ENCODE results near the gene TM4SF20. TPM values are rescaled to one million over a fixed set of nuclear protein-coding genes. Genes with fewer than 3 reads are reported as not detected.
"Not testable (repeated sequence)": the region's sequence is repeated elsewhere in the genome, so short reads cannot be mapped to it uniquely, and the experiment has no call there.

The TM4SF20 gene
- total RNA-seq, 2 experiments from 2014 or later = not detected

DNA sequence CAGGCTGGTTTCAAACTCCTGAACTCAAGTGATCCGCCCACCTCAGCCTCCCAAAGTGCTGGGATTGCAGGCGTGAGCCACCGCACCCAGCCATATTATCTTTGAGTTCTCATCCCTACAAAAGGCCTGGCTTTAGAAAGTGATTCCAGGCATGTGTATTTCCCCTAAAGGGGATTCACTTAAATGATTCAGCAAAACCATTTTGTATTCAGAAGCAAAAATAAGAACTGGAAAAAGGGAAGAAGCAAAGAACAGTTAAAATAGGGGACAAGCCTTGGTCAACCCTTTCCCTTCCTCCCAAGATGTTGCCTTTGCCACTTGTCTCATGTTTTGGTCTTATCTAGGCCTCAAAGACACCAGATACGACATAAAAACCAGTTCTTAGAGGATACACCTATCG lies 10.5 kb downstream of the TM4SF20 start:
- Mint-ChIP-seq H3K9me3 (no peaks in the 10 kb centered on the region), H3K27ac (no peak overlapping the region), H3K4me1 (no peaks in the 10 kb centered on the region), H3K36me3 (ENCODE audit: low read depth) (no peaks in the 10 kb centered on the region), H3K4me3 (no peak overlapping the region), H3K27me3 (no peaks in the 10 kb centered on the region)
- POLR2A ChIA-PET = no interaction called here
- CTCF ChIA-PET = no interaction called here
- no peak for DNase-seq

DNA sequence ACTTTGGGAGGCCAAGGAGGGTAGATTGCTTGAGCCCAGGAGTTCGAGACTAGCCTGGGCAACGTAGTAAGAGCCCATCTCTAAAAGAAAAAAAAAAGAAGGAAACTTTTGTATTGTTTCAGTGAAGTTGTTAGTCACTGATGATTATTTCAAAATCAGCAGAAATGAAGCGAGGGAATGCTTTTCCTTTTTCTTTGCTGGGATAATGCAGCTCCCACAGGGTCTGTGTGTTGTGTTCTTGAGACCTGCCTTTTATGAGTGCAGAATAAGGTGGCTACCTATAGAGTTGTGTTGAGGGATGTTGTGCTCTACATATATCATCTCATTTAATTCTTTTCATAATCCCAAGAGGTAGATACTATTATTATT lies 11.7 kb downstream of the TM4SF20 start:
- H3K4me3 Mint-ChIP-seq = no peak overlapping the region
- no peaks in the 10 kb centered on the region for H3K27me3 Mint-ChIP-seq
- POLR2A ChIA-PET = no interaction called here

DNA sequence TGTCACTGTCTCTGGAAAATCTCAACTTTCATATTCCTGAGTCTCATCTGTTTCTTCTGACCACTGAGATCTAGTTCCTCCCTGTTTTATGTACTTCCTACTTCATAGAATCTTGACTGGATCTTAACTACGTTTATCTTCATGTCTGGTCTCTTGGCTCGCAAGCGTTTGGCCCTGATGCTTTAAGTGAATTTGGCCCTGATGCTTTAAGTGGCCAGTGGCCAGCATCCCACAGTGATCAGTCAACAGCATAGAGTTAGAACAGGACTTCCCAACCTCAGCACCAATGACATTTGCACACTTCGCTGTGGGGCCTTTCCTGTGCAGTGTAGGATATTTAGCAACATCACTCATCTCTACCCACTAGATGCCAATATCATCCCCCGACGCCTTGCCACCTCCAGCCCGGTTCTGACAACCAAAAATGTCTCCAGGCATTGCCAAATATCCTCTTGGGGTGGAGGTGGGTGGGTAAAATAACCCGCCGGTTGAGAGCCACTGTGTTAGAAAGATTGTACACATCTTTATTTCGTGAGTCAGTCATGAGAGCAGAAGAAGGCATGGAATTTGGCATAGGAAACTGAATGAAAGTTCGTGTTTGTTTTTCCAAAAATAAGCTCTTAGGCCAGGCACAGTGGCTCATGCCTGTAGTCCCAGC lies 12.2 kb downstream of the TM4SF20 start:
- Mint-ChIP-seq H3K4me1 (no peaks in the 10 kb centered on the region), H3K9me3 (no peaks in the 10 kb centered on the region), H3K27me3 (no peaks in the 10 kb centered on the region), H3K27ac (no peak overlapping the region), H3K4me3 (no peak overlapping the region), H3K36me3 (ENCODE audit: low read depth) (no peaks in the 10 kb centered on the region)
- CTCF ChIA-PET = no interaction called here
- no peak for DNase-seq
- POLR2A ChIA-PET = no interaction called here

More for the DNA sequence above, 11.7 kb downstream of the TM4SF20 start:
- CTCF ChIA-PET = no interaction called here
- DNase-seq = no peak
- Mint-ChIP-seq H3K4me1 (no peaks in the 10 kb centered on the region), H3K9me3 (no peaks in the 10 kb centered on the region), H3K27ac (no peak overlapping the region), H3K36me3 (ENCODE audit: low read depth) (no peaks in the 10 kb centered on the region)

- H3K36me3 Mint-ChIP-seq (ENCODE audit: low read depth) = peaks cover 4% of the 10 kb centered on the region
- H3K9me3 Mint-ChIP-seq = no peaks in the 10 kb centered on the region
- H3K27me3 Mint-ChIP-seq = no peaks in the 10 kb centered on the region
- CTCF ChIA-PET = no interaction called here
- no peak overlapping the region for H3K4me3 Mint-ChIP-seq
- H3K27ac Mint-ChIP-seq = no peak overlapping the region
- no peak for DNase-seq
- no peaks in the 10 kb centered on the region for H3K4me1 Mint-ChIP-seq
- POLR2A ChIA-PET = no interaction called here
Observed at GRCh38 chr2:227365833-227366232, 13.3 kb downstream of the TM4SF20 start.

DNA sequence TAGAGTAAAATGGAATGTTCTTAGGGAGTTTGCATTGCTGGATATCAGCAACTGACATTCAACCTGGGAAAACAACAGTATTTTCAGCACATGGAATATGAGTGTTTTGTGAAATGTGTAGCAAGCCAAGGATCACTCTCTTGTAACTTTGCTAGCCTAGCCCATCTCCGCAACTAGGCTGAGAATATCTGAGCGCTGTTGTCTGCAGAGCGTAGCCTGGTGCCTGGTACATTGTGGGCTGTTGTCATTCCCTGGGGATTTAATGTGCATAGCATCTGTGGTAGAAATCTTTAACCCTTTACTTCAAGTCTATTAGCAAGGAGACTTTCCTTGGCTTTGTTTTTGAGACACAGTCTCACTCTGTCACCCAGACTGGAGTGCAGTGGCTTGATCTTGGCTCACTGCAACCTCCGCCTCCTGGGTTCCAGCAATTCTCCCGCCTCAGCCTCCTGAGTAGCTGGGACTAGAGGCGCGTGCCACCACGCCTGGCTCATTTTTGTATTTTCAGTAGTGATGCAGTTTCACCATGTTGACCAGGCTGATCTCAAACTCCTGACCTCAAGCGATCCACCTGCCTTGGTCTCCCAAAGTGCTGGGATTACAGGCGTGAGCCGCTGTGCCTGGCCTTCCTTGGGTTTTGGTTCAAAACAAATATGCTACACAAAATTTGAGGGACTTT lies 14.4 kb downstream of the TM4SF20 start:
- H3K9me3 Mint-ChIP-seq, H3K4me1 Mint-ChIP-seq, H3K27ac Mint-ChIP-seq, CTCF ChIA-PET, DNase-seq, H3K4me3 Mint-ChIP-seq, POLR2A ChIA-PET, H3K27me3 Mint-ChIP-seq: not testable (repeated sequence)
- peaks cover 11% of the 10 kb centered on the region for H3K36me3 Mint-ChIP-seq (ENCODE audit: low read depth)

GRCh38 chr2:227363756-227364155 lies 15.3 kb downstream of the TM4SF20 start:
- ChIA-PET CTCF (no interaction called here), POLR2A (no interaction called here)
- Mint-ChIP-seq H3K27ac (no peak overlapping the region), H3K36me3 (ENCODE audit: low read depth) (peaks cover 14% of the 10 kb centered on the region), H3K27me3 (no peaks in the 10 kb centered on the region), H3K9me3 (no peaks in the 10 kb centered on the region), H3K4me1 (no peaks in the 10 kb centered on the region), H3K4me3 (no peak overlapping the region)
- DNase-seq = no peak

DNA sequence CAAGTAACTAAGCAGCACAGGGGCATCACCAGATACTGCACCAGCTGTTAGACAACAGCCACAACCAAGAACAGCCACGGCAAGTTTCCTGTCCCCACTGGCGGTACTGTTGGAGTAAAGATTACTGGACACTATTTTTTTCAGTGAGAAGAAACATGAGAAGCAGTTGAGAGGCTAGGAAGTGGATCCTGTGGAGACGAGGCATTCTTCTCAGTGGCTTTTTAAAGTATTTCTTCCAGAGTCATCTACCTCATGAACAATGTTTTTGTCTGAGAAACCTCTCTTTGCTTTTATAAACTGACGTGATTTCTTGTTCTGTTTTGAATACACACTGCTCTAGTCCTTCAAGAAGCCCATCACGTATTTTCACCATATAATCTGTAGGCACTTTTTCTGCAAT lies 18.8 kb downstream of the TM4SF20 start:
- H3K9me3 Mint-ChIP-seq = no peaks in the 10 kb centered on the region
- no peaks in the 10 kb centered on the region for H3K27me3 Mint-ChIP-seq
- no peak overlapping the region for H3K4me3 Mint-ChIP-seq
- H3K4me1 Mint-ChIP-seq = no peaks in the 10 kb centered on the region
- H3K27ac Mint-ChIP-seq = no peak overlapping the region
- CTCF ChIA-PET = interaction anchor here (1.3 kb wide), 1 partner anchor 24 kb away, joined by 3 read pairs; no protein-coding TSS in a partner anchor
- peaks cover 26% of the 10 kb centered on the region for H3K36me3 Mint-ChIP-seq (ENCODE audit: low read depth)
- DNase-seq = no peak
- POLR2A ChIA-PET = no interaction called here

GRCh38 chr2:227351639-227352038 lies 27.5 kb downstream of the TM4SF20 start:
- POLR2A ChIA-PET = no interaction called here
- Mint-ChIP-seq H3K36me3 (ENCODE audit: low read depth) (peaks cover 18% of the 10 kb centered on the region), H3K4me1 (peaks cover 4% of the 10 kb centered on the region), H3K27ac (no peak overlapping the region), H3K4me3 (no peak overlapping the region), H3K9me3 (no peaks in the 10 kb centered on the region), H3K27me3 (no peaks in the 10 kb centered on the region)
- DNase-seq = no peak
- CTCF ChIA-PET = interaction anchor here (0.7 kb wide), 1 partner anchor 9 kb away, joined by 3 read pairs; no protein-coding TSS in a partner anchor

GRCh38 chr2:227349989-227350612 lies 29.0 kb downstream of the TM4SF20 start:
- Mint-ChIP-seq H3K36me3 (ENCODE audit: low read depth) (peaks cover 18% of the 10 kb centered on the region), H3K27ac (no peak overlapping the region), H3K27me3 (no peaks in the 10 kb centered on the region), H3K9me3 (no peaks in the 10 kb centered on the region), H3K4me1 (peaks cover 4% of the 10 kb centered on the region), H3K4me3 (no peak overlapping the region)
- ChIA-PET POLR2A (interaction anchor here (0.6 kb wide), 1 partner anchor 53 kb away, joined by 3 read pairs; no protein-coding TSS in a partner anchor), CTCF (no interaction called here)
- DNase-seq = no peak

DNA sequence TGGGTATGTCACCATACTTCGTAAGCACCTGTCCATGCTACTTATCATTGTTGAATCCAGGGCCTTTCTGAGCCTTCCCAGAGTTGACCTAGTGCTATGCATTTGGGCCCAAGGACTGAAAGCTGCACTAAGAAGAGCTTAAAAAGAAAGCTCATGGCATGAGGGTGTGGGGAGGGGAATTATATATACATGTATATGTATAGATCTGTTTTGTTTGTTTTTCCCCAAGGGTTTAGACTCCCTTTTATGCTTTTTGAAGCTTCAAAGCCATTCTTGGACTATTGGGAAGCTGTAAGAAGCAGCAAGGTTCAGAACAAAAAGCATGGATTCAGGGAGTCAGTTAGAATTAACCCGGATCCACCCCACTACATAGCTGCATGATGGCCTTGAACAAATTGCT lies 30.8 kb downstream of the TM4SF20 start:
- ChIA-PET CTCF (interaction anchor here (0.6 to 1.3 kb wide), 3 partner anchors 14 to 99 kb away, joined by 3 to 4 read pairs (median 3); partner anchors contain the start of gene MFF), POLR2A (no interaction called here)
- Mint-ChIP-seq H3K4me3 (no peak overlapping the region), H3K4me1 (peaks cover 4% of the 10 kb centered on the region), H3K27ac (no peak overlapping the region), H3K9me3 (no peaks in the 10 kb centered on the region), H3K36me3 (ENCODE audit: low read depth) (peaks cover 21% of the 10 kb centered on the region), H3K27me3 (no peaks in the 10 kb centered on the region)
- DNase-seq = no peak

DNA sequence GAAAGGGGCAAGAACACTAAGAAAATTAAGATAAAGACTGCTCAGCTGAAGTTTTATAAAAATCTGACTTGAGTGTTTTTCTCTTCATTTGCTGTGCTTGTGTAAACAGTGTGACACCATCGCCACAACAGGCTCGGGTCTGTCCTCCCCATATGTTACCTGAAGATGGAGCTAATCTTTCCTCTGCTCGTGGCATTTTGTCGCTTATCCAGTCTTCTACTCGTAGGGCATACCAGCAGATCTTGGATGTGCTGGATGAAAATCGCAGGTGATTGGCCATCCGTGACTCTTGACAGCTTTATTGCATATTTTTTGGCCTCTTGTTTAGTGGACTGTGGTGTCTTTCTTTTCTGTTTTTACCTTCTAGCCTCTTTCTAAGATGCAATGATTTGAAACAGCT lies 32.0 kb downstream of the TM4SF20 start:
- H3K4me3 Mint-ChIP-seq = no peak overlapping the region
- no peaks in the 10 kb centered on the region for H3K9me3 Mint-ChIP-seq
- H3K27me3 Mint-ChIP-seq = no peaks in the 10 kb centered on the region
- H3K27ac Mint-ChIP-seq = no peak overlapping the region
- peaks cover 4% of the 10 kb centered on the region for H3K4me1 Mint-ChIP-seq
- ChIA-PET CTCF (no interaction called here), POLR2A (no interaction called here)
- H3K36me3 Mint-ChIP-seq (ENCODE audit: low read depth) = peaks cover 21% of the 10 kb centered on the region
- no peak for DNase-seq

GRCh38 chr2:227344231-227344630 lies 34.9 kb downstream of the TM4SF20 start:
- no peaks in the 10 kb centered on the region for H3K27me3 Mint-ChIP-seq
- CTCF ChIA-PET = no interaction called here
- H3K36me3 Mint-ChIP-seq (ENCODE audit: low read depth) = peaks cover 17% of the 10 kb centered on the region
- POLR2A ChIA-PET = no interaction called here
- no peak overlapping the region for H3K4me3 Mint-ChIP-seq
- DNase-seq = no peak
- no peak overlapping the region for H3K27ac Mint-ChIP-seq
- no peaks in the 10 kb centered on the region for H3K4me1 Mint-ChIP-seq
- H3K9me3 Mint-ChIP-seq = no peaks in the 10 kb centered on the region

DNA sequence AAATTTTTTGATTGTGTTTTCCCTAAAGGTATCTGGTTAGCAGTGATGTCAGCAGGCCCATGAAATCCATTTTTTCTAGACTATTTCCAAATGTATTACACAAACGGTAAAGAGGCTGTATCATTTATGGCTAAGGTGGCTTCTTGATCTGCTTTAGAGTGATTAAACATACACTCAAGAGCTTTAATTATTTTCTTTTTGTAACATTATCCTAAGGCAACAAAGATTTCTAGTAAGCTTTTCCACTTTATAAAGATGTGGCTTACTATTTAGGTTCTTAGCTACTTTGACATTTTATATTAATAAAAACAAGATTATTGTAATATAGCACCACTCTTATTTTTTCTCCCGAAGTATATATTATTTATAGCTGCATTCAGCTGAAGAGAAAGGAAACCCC lies 37.6 kb downstream of the TM4SF20 start:
- DNase-seq = no peak
- ChIA-PET POLR2A (no interaction called here), CTCF (no interaction called here)
- H3K27me3 Mint-ChIP-seq = no peaks in the 10 kb centered on the region
- H3K27ac Mint-ChIP-seq = no peak overlapping the region
- no peaks in the 10 kb centered on the region for H3K4me1 Mint-ChIP-seq
- no peaks in the 10 kb centered on the region for H3K9me3 Mint-ChIP-seq
- peaks cover 19% of the 10 kb centered on the region for H3K36me3 Mint-ChIP-seq (ENCODE audit: low read depth)
- no peak overlapping the region for H3K4me3 Mint-ChIP-seq
